Measurements from ENCODE around the gene FUZ.

DNA sequence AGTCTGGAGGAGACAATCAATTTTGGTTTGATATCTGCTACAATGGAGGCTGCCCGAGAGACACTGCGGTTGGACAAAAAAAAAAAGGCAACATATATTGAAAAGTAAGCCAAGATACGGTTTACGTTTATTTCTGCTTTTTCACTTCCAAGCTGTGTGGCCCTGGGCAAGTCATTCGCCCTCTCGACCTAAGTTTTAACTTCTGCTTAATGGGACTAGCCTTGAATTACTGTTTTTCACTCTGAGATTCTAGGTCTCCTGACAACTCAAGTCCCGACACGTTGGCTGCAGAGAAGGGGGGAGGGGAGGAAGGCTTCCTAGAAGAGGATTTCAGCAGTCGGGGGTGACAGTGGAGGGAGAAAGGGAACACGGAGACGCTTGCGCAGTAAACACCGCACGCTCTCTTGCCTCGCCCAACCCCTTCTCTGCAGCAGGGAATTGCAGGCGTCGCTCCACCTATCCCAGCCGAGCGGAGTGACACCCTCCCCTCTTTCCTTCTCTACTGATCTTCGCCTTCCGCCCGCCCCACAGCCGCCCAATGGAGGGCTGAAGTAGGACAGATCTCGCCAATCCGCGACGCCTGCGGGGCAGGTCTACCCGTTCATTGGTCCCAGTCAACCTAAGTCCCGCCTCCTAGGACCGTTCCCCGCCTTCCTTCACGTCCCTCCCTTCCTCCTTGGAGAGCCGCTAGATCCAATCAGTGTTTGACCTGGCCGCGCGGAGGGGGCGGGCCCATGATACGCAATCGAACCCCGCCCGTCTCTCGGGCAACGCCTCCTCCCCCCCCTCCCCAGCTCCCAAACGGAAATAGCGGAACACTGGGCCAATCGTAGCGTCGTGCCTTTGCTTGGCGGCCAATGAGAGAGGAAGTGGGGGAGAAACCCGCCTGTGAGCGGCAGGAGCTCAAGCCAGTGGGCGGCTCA, 46.8 kb downstream of the FUZ start:
- TF ChIP-seq, protein P1, sequence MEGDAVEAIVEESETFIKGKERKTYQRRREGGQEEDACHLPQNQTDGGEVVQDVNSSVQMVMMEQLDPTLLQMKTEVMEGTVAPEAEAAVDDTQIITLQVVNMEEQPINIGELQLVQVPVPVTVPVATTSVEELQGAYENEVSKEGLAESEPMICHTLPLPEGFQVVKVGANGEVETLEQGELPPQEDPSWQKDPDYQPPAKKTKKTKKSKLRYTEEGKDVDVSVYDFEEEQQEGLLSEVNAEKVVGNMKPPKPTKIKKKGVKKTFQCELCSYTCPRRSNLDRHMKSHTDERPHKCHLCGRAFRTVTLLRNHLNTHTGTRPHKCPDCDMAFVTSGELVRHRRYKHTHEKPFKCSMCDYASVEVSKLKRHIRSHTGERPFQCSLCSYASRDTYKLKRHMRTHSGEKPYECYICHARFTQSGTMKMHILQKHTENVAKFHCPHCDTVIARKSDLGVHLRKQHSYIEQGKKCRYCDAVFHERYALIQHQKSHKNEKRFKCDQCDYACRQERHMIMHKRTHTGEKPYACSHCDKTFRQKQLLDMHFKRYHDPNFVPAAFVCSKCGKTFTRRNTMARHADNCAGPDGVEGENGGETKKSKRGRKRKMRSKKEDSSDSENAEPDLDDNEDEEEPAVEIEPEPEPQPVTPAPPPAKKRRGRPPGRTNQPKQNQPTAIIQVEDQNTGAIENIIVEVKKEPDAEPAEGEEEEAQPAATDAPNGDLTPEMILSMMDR (IDR thresholded peaks at IDR 0.05), result no peak
- no peak for TF ChIP-seq POLR2A (IDR thresholded peaks at IDR 0.05)
